Body of pancreas (tissue), 4 donors: Measurements from ENCODE around the gene TSC22D4. TPM values are rescaled to one million over a fixed set of nuclear protein-coding genes. Genes with fewer than 3 reads are reported as not detected.

Experiments used
- ATAC-seq: fragments of 150-250 bp; one replicate; pipeline ENCODE4 v1.9.1; 2016
- DNase-seq, 4 donors: peaks; one replicate each; pipeline ENCODE4 v3.0.0-alpha.2; 2019
- H3K27ac ChIP-seq, 4 donors: fragments of 200-600 bp; sonication (generic); 1 replicate in 3 of 4; 2 replicates in 1 of 4; pipeline versions ENCODE4 v1.5.1 to v1.6.1; 2016 to 2019; ENCODE audit warnings: mild to moderate bottlenecking in 1 of 4, mixed read lengths in 1 of 4, moderate library complexity in 1 of 4
- H3K27me3 ChIP-seq, 2 donors: fragments of 200-600 bp; sonication (generic); one replicate each; pipeline ENCODE4 v1.6.0; 2016; ENCODE audit warnings: mild to moderate bottlenecking in 1 of 2
- H3K36me3 ChIP-seq, 2 donors: fragments of 200-600 bp; sonication (generic); replicated peaks in 1 of 2; 2 replicates each; pipeline ENCODE4 v1.5.1; 2016; ENCODE audit warnings: low read depth in 2 of 2; ENCODE audit not compliant: insufficient read depth in 1 of 2
- H3K4me1 ChIP-seq: fragments of 200-600 bp; sonication (generic); one replicate; pipeline ENCODE4 v1.6.0; 2016
- H3K4me3 ChIP-seq, 2 donors: fragments of 200-600 bp; sonication (generic); 1 replicate in 1 of 2; 2 replicates in 1 of 2; pipeline ENCODE4 v1.5.1; 2016 to 2019
- H3K9me3 ChIP-seq, 3 donors: fragments of 200-600 bp; sonication (generic); 1 replicate in 2 of 3; 2 replicates in 1 of 3; pipeline ENCODE4 v1.5.1; 2016
- POLR2A ChIP-seq, 3 donors: fragments of 450-650 bp; IDR thresholded peaks; one replicate each; pipeline ENCODE4 v1.6.1; 2016; ENCODE audit warnings: antibody characterized with exemption in 3 of 3, mild to moderate bottlenecking in 2 of 3
- WGBS, 2 donors: methylation state at CpG; one replicate each; pipeline ENCODE4 v1.1.5; 2017; 5-methylcytosine and 5-hydroxymethylcytosine counted together
- intact Hi-C: fragments of 100-400 bp; cut with DNase I; formaldehyde crosslinking; loops from one replicate; pipeline ENCODE4 v1.15.1; 2023
- total RNA-seq, 2 donors: library from RNA; depleted of rRNA; stranded (reverse); fragments of >200 nt; gene quantifications; one replicate each; pipeline ENCODE4 v1.1.0, GENCODE V29; 2016
- TF ChIP-seq, protein P1 (sequence below), 7 experiments: fragments of 450-650 bp in 4 of 7; fragments of 200-600 bp in 3 of 7; sonication (generic) in 3 of 7; IDR thresholded peaks; one replicate each; pipeline ENCODE4 v1.5.1; 2016 to 2019; ENCODE audit warnings: antibody characterized with exemption in 7 of 7

Gene TSC22D4
- total RNA-seq, 2 donors from 2014 or later, result 16.6 to 34.9 TPM

DNA sequence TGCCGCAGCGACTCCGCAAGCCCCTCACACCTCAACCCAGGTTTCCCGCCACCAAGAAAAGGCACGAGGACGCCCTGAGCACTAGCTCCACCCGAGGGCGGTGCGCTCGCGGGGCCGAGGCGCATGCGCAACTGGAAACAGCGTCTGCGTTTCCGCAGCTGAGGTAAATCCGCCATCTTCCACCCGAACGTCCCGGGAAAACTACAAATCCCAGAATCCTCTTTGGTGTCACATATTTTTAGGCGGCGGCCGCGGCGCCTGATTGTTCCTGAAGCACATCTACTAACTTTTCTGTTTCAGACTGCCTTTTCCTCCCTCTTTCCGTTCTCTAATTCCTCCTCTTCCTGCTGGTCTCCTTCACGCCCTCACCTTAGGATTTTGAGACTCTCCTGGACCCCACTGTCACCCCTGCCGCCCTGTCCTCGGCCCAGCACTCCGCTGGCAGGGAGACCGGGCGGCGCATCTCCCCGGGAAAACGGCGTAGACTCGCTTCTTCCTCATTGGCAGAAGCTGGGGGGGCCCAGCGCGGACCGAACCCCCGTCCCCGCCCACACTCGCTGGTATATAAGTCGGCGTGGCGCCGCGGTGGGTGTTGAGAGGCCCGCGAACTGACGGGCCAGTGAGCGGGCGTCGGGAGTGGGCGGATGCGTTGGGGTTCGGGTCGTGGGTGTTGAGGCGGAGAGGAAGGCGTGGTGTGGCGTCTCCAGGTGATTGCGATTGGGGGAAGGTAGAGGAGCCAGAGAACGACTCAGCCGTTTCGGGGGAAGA, 50.6 kb downstream of the TSC22D4 start, which contains the start of gene ZCWPW1:
ZCWPW1 (minus strand) TSS at position 505 of the 768 bp plus-strand sequence. CDS start 8,054 bp downstream, outside the sequence.
- Histone ChIP-seq H3K9me3 (no peaks in the 10 kb centered on the region), H3K4me3 (peak within 1 kb of the TSS; percentile 69 to 78), H3K36me3 (peaks cover 0 to 3% of the 10 kb centered on the region in 2 donors), H3K27ac (peak within 1 kb of the TSS; percentile 100), H3K27me3 (no peaks in the 10 kb centered on the region), H3K4me1 (peaks cover 32% of the 10 kb centered on the region)
- intact Hi-C loops, result no loop called here
- TF ChIP-seq, protein P1, sequence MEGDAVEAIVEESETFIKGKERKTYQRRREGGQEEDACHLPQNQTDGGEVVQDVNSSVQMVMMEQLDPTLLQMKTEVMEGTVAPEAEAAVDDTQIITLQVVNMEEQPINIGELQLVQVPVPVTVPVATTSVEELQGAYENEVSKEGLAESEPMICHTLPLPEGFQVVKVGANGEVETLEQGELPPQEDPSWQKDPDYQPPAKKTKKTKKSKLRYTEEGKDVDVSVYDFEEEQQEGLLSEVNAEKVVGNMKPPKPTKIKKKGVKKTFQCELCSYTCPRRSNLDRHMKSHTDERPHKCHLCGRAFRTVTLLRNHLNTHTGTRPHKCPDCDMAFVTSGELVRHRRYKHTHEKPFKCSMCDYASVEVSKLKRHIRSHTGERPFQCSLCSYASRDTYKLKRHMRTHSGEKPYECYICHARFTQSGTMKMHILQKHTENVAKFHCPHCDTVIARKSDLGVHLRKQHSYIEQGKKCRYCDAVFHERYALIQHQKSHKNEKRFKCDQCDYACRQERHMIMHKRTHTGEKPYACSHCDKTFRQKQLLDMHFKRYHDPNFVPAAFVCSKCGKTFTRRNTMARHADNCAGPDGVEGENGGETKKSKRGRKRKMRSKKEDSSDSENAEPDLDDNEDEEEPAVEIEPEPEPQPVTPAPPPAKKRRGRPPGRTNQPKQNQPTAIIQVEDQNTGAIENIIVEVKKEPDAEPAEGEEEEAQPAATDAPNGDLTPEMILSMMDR (IDR thresholded peaks at IDR 0.05), result peak in 1 of 7 experiments; percentile 15
- peak; percentile 99 to 100 (median 100) for TF ChIP-seq POLR2A (IDR thresholded peaks at IDR 0.05)
- peak; percentile 69 for ATAC-seq
- peak; percentile 95 to 97 (median 96) for DNase-seq
- 0% methylated on average over 45 to 66 of the region's 66 CpGs for WGBS, 2 donors

DNA sequence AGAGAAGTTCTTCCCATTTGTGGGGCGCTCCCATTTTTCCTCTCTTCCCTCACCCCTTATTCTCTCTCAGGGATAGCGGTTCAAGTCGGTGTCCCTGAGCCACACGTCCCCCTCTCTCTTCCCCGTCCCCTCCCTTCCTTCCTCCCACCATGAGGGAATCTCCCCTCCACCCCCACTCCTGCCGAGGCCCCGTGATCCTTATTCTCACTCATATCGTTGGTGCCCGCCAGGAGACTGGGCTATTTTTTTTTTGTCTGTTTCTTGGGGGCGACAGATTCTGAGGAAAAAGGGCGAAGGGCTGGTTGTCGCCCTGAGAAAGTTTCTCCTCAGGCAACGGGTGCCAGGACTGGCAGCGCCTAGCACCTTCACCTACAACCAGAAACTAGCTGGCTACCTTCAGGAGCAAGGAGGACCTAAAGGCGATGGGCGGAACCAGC, 51.2 kb downstream of the TSC22D4 start:
- Histone ChIP-seq H3K4me3 (no peak overlapping the region), H3K27ac (peak overlapping the region in 3 of 4 donors; percentile 100), H3K4me1 (peaks cover 32% of the 10 kb centered on the region), H3K36me3 (no peaks in the 10 kb centered on the region), H3K27me3 (no peaks in the 10 kb centered on the region), H3K9me3 (no peaks in the 10 kb centered on the region)
- DNase-seq (no peak), ATAC-seq (no peak)
- 41 to 44% methylated on average over 16 of the region's 16 CpGs for WGBS, 2 donors
- TF ChIP-seq, protein P1 (IDR thresholded peaks at IDR 0.05), result no peak
- no peak for TF ChIP-seq POLR2A (IDR thresholded peaks at IDR 0.05)
- intact Hi-C loops, result no loop called here

DNA sequence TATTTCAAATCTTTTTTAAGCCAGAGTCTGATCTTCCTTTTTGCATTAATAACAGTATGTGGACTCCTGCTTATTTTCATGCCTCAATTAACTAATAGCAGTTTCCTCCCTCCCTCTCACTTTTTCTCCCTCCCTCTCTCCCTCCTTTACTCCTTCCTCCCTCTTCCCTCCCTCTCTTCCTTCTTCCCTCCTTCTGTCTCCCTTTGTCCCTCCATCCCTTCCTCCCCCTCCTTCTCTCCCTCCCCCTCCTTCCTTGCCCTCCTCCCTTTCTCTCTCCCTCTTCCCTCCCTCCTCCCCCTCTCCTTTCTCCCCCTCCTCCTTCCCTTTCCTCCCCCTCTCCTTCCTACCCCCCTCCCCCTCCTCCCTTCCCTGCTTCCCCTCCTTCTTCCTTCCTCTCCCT, 52.5 kb downstream of the TSC22D4 start:
- Histone ChIP-seq H3K4me1 (peaks cover 25% of the 10 kb centered on the region), H3K4me3 (no peak overlapping the region), H3K27me3 (no peaks in the 10 kb centered on the region), H3K27ac (no peak overlapping the region), H3K9me3 (no peaks in the 10 kb centered on the region), H3K36me3 (no peaks in the 10 kb centered on the region)
- intact Hi-C loops, result no loop called here
- no peak for DNase-seq
- no peak for ATAC-seq
- TF ChIP-seq, protein P1 (IDR thresholded peaks at IDR 0.05), result no peak
- no peak for TF ChIP-seq POLR2A (IDR thresholded peaks at IDR 0.05)

DNA sequence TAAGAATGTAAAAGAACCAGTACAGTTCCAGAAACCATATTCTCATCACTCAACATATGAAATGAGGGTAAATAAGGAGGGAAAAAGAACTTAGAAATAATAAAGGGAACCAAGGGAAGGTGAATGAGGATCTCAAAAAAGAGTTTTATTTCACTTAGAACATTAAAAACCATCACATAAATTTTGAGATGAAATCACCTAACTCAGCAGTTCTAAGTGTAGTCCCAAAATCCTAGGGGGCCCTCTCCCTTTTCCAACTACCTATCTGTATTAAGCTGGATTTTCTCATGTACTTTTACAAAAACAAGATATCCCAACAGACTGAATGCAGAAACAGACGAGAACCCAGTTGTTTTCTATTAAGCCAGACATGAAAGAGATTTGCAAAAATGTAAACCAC, 53.7 kb downstream of the TSC22D4 start:
- TF ChIP-seq, protein P1 (IDR thresholded peaks at IDR 0.05), result no peak
- no peak for TF ChIP-seq POLR2A (IDR thresholded peaks at IDR 0.05)
- ATAC-seq, result no peak

More for the DNA sequence above, 53.7 kb downstream of the TSC22D4 start:
- Histone ChIP-seq H3K27ac (no peak overlapping the region), H3K4me3 (no peak overlapping the region), H3K4me1 (peaks cover 13% of the 10 kb centered on the region), H3K36me3 (no peaks in the 10 kb centered on the region), H3K9me3 (no peaks in the 10 kb centered on the region), H3K27me3 (no peaks in the 10 kb centered on the region)
- intact Hi-C loops, result no loop called here
- WGBS, 2 donors, result 23 to 76% methylated on average over 1 of the region's 1 CpG
- no peak for DNase-seq
